ENCODE measurements around the gene P4HA2.

The P4HA2 gene

GRCh38 chr5:132227485-132228240 is at the start of gene P4HA2:
Gene P4HA2 (minus strand): TSS chr5:132227853. CDS start chr5:132218626, 9,227 bp downstream.
- peak in 1 of 2 donors; percentile 14 for DNase-seq (ENCODE audit: low read depth in 1 of 2, low spot score in 1 of 2)

DNA sequence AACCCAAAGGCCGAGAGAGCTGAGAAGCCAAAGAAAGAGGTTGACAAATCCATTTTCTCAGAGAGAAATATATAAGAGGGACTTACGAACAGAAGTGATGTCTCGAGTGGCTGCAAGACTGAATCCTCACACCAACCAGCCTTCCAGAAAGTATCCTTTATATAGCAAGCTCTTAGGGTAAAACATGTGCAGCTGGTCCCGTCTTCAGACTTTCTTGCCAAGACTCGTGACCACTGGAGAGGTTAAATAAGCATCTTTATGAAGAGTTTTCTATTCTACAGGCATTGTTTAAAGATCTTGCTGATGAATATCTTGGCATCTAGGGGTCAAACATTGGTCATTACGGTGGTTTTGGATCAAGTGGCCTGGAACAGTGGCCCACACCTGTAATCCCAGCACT is 49.6 kb upstream of the P4HA2 start:
- DNase-seq (ENCODE audit: low read depth in 1 of 2, low spot score in 1 of 2): no peak

DNA sequence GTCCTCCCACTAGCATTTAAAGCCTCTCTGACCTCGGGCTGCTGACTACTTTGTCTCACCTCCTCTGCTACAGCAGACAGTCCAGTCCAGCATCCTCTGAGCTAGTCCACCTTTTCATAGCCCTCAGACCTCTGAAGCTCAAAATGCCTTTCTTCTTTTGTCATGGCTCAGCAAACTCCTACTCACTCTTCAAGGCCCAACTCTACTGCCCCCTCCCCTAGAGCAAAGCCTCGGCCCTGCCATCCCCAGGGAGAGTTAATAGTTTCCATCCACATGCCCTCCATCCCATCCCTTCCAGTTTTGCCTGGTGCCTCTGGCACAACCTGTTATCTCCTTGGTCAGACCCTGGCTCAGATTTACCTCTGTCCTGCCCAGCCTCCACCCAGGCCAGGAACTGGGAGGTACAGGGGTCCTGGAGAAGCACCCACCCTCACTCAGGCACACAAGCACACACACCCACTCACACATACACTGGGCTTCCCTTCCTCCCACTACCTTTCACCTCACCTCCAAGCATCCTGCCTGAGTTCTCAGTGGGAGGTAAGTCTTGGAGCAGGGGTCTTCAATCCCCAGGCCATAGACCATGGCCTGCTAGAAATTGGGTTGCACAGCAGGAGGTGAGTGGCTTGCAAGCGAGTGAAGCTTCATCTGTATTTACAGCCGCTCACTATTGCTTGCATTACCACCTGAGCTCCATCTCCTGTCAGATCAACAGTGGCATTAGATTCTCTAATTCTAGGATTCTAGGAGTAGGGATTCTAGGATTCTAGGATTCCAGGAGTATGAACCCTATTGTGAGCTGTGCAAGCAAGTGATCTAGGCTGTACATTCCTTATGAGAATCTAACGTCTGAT is 47.9 kb upstream of the P4HA2 start:
- DNase-seq (ENCODE audit: low read depth in 1 of 2, low spot score in 1 of 2): no peak

- no peak for DNase-seq (ENCODE audit: low read depth in 1 of 2, low spot score in 1 of 2)
Observed at GRCh38 chr5:132274050-132274792, 46.6 kb upstream of the P4HA2 start.

DNA sequence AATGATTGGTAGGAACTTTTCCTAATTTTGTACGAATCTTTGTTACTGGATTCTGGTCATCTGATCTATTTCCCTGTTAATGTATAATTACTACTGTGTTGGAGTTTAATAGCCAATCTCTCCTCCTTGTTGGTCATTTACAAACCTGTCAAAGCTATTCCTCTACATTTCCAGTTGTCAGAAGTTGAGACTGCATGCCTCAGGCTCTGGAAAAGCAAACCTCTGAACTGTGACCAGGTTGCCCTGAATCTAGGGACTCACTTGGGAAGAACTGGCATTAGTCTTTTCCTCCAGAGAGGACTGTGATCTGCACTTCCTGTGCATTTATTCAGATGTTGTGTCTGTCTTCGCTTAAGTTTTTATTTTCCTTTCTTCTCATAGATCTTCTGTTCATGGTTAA is 46.0 kb upstream of the P4HA2 start:
- DNase-seq (ENCODE audit: low read depth in 1 of 2, low spot score in 1 of 2): no peak

DNA sequence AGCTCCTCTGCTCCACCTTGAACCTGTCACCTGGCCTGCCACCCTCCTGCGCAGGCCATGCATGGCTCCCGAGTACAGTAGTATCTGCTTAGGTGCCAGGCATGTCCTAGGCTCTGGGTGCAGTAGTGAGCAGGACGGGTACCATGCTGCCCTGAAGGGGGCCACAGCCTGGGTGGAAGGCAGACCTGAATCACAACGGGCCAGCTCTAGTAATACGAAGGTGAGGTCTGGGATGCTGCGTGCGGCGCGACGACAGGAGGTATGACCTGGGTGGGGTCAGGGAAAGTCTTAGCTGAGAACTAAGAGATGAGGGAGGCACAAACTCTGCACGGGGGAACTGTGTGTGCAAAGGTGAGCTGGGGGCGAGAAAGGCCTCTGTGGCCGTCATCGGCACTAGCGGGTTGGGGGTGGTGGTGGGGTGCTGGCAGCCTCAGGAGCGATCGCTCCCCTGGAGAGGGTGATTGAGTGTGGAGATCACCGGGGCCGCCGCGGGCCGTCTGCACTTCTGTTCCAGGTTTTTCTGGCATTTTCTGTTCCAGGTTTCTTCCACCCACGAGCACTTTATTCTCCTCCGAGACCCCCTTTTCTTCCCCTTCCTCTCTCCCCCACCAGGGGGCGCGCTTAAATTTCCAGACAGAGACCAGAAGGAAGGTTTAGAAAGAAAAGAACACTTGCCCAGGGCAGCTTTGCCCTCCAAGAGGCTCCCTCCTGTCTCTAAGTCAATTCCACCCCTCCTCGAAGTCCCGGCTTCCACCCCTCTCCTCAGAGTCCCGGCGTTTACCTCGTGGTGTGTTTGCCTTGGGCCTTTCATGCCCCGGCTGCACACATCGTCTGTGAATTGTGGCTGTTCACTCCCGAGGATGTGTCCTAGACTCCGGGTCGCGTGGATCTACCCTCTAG is 44.9 kb upstream of the P4HA2 start:
- peak; percentile 34 to 58 for DNase-seq (ENCODE audit: low read depth in 1 of 2, low spot score in 1 of 2)

GRCh38 chr5:132271251-132272246 is 43.9 kb upstream of the P4HA2 start:
- no peak for DNase-seq (ENCODE audit: low read depth in 1 of 2, low spot score in 1 of 2)

DNA sequence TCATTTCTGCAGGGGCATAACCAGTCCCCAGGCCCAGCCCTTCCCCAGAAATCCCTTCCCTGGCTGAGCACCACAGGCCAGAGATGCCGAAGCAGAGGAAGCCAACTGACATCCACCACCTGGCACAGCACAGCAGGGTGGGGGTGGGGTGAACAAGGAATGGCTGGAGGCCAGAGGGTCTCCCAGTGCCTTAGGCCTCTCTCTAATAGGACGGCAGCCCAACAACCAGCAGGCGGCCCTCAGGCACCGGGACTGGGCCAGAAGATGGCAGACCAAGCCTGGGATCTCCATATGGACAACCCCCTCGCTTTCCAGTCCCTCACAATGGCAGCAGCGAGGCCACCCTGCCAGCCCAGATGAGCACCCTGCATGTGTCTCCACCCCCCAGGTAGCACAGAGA is 43.1 kb upstream of the P4HA2 start:
- no peak for DNase-seq (ENCODE audit: low read depth in 1 of 2, low spot score in 1 of 2)

DNA sequence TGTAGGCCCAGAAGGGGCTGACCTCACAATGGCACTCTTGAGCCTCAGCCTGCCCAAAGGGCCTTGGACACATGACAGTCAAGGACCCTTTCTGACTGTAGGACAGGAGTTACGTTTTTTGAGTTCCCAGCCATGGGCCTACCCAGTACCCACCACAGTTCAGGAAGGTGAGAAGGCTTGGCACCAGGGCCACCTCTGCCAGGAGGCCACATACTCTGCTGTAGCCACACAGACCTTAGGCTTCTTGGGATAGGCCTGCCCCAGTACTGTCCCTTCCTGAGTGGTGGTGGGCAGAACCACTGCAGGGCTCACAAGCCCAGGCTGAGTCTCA is 42.6 kb upstream of the P4HA2 start:
- DNase-seq (ENCODE audit: low read depth in 1 of 2, low spot score in 1 of 2): no peak

DNA sequence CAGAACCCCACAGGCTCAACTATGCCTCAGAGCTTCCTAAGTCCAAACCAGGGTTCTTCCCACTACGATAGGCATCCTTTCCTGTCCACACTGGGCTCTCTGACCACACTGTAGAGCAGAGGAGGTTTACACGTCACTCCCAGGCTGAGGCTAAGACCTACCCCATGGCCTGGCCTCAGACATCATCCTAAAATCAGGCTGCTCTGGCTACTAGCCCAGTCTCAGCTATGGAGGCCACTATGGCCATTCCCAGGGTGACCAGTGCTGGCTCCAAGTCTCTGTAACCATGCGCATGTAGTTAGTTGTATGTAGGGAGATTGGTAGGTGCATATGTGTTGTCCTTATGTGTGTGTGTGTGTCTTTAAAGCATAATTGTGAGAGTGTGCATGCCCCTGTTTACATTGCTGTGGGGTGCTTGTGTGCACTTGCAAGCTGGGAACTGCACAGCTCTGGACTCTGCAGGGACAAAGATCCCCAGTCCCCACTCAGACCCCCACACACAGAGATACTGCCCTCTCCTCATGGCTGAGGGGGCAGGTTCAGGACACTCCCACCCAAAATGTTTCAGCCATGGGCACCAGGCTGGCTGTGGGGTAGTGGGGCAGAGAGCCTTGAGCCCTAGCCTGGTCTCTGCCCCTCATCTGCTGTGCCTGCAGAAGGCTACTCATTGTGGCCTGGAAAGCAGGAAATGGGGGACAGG is 42.1 kb upstream of the P4HA2 start:
- no peak for DNase-seq (ENCODE audit: low read depth in 1 of 2, low spot score in 1 of 2)

GRCh38 chr5:132268769-132269551 is 41.3 kb upstream of the P4HA2 start:
- DNase-seq (ENCODE audit: low read depth in 1 of 2, low spot score in 1 of 2): no peak

GRCh38 chr5:132267931-132268768 is 40.5 kb upstream of the P4HA2 start:
- DNase-seq (ENCODE audit: low read depth in 1 of 2, low spot score in 1 of 2): no peak

GRCh38 chr5:132267166-132267739 is 39.6 kb upstream of the P4HA2 start:
- no peak for DNase-seq (ENCODE audit: low read depth in 1 of 2, low spot score in 1 of 2)

- no peak for DNase-seq (ENCODE audit: low read depth in 1 of 2, low spot score in 1 of 2)
Observed at GRCh38 chr5:132266836-132267160, 39.1 kb upstream of the P4HA2 start.

GRCh38 chr5:132266031-132266835 is 38.6 kb upstream of the P4HA2 start:
- DNase-seq (ENCODE audit: low read depth in 1 of 2, low spot score in 1 of 2): no peak

GRCh38 chr5:132265336-132266030 is 37.8 kb upstream of the P4HA2 start:
- no peak for DNase-seq (ENCODE audit: low read depth in 1 of 2, low spot score in 1 of 2)
